ENCODE results near the gene USH2A. TPM values are rescaled to one million over a fixed set of nuclear protein-coding genes. Genes with fewer than 3 reads are reported as not detected.

USH2A gene
- total RNA-seq, 1 donor from 2014 or later = 0.14 TPM

- Mint-ChIP-seq H3K27me3 (ENCODE audit: low read depth) (no peaks in the 10 kb centered on the region), H3K9me3 (peaks cover 3% of the 10 kb centered on the region), H3K4me3 (no peak overlapping the region), H3K36me3 (ENCODE audit: low read depth) (no peaks in the 10 kb centered on the region), H3K4me1 (no peaks in the 10 kb centered on the region), H3K27ac (ENCODE audit: unreplicated experiment) (no peak overlapping the region)
- TF ChIP-seq CTCF (conservative IDR thresholded peaks at IDR 0.05) = no peak
- no peak for DNase-seq (ENCODE audit: low read depth, low spot score)
These were observed 578.5 kb downstream of the USH2A start for GRCh38 chr1:215844777-215845176.

GRCh38 chr1:215844266-215844665 is 579.0 kb downstream of the USH2A start:
- H3K4me3 Mint-ChIP-seq = no peak overlapping the region
- TF ChIP-seq CTCF (conservative IDR thresholded peaks at IDR 0.05) = no peak
- no peak overlapping the region for H3K27ac Mint-ChIP-seq (ENCODE audit: unreplicated experiment)
- H3K27me3 Mint-ChIP-seq (ENCODE audit: low read depth) = no peaks in the 10 kb centered on the region
- H3K4me1 Mint-ChIP-seq = no peaks in the 10 kb centered on the region
- H3K36me3 Mint-ChIP-seq (ENCODE audit: low read depth) = no peaks in the 10 kb centered on the region
- peaks cover 3% of the 10 kb centered on the region for H3K9me3 Mint-ChIP-seq
- no peak for DNase-seq (ENCODE audit: low read depth, low spot score)

- DNase-seq (ENCODE audit: low read depth, low spot score) = no peak
- H3K36me3 Mint-ChIP-seq (ENCODE audit: low read depth) = no peaks in the 10 kb centered on the region
- no peaks in the 10 kb centered on the region for H3K27me3 Mint-ChIP-seq (ENCODE audit: low read depth)
- peaks cover 3% of the 10 kb centered on the region for H3K9me3 Mint-ChIP-seq
- no peak overlapping the region for H3K4me3 Mint-ChIP-seq
- TF ChIP-seq CTCF (conservative IDR thresholded peaks at IDR 0.05) = no peak
- no peak overlapping the region for H3K27ac Mint-ChIP-seq (ENCODE audit: unreplicated experiment)
- no peaks in the 10 kb centered on the region for H3K4me1 Mint-ChIP-seq
These were observed 580.3 kb downstream of the USH2A start for GRCh38 chr1:215842905-215843304.

GRCh38 chr1:215835951-215836350 is 587.3 kb downstream of the USH2A start:
- no peak overlapping the region for H3K4me3 Mint-ChIP-seq
- peaks cover 10% of the 10 kb centered on the region for H3K9me3 Mint-ChIP-seq
- H3K27ac Mint-ChIP-seq (ENCODE audit: unreplicated experiment) = no peak overlapping the region
- no peaks in the 10 kb centered on the region for H3K4me1 Mint-ChIP-seq
- no peak for TF ChIP-seq CTCF (conservative IDR thresholded peaks at IDR 0.05)
- H3K36me3 Mint-ChIP-seq (ENCODE audit: low read depth) = no peaks in the 10 kb centered on the region
- DNase-seq (ENCODE audit: low read depth, low spot score) = no peak
- no peaks in the 10 kb centered on the region for H3K27me3 Mint-ChIP-seq (ENCODE audit: low read depth)

- no peaks in the 10 kb centered on the region for H3K27me3 Mint-ChIP-seq (ENCODE audit: low read depth)
- H3K4me3 Mint-ChIP-seq = no peak overlapping the region
- no peak overlapping the region for H3K27ac Mint-ChIP-seq (ENCODE audit: unreplicated experiment)
- DNase-seq (ENCODE audit: low read depth, low spot score) = no peak
- H3K4me1 Mint-ChIP-seq = no peaks in the 10 kb centered on the region
- no peaks in the 10 kb centered on the region for H3K36me3 Mint-ChIP-seq (ENCODE audit: low read depth)
- peaks cover 13% of the 10 kb centered on the region for H3K9me3 Mint-ChIP-seq
- TF ChIP-seq CTCF (conservative IDR thresholded peaks at IDR 0.05) = no peak
These were observed 589.1 kb downstream of the USH2A start for GRCh38 chr1:215833941-215834729.

Measured in neural crest cell (in vitro differentiated cells).